Astrocyte of the spinal cord (primary cell): ENCODE measurements around the gene NUAK2.

ENCODE experiments used
- DNase-seq: peaks from one replicate; pipeline ENCODE4 v3.0.0; 2011; ENCODE audit warnings: low read depth, low spot score
- H3K4me3 ChIP-seq: 2 replicates; pipeline ENCODE4 v1.5.1; 2011; ENCODE audit warnings: low read depth, mild to moderate bottlenecking, low read length, moderate library complexity
- CTCF ChIP-seq: IDR thresholded peaks from 2 replicates; pipeline ENCODE4 v1.5.1; 2012; ENCODE audit warnings: low read depth, mild to moderate bottlenecking, low read length, inconsistent platforms
- in situ Hi-C: cut with HindIII; loops from 2 replicates; pipeline ENCODE4 v1.10.0; 2017; ENCODE audit warnings: low sequenced_read_pairs

Gene NUAK2

GRCh38 chr1:205256951-205257625 is 64.5 kb downstream of the NUAK2 start:
- no peak overlapping the region for H3K4me3 ChIP-seq
- in situ Hi-C loops, result no loop called here
- no peak for DNase-seq
- TF ChIP-seq CTCF, result no peak

GRCh38 chr1:205255941-205256780 is 65.4 kb downstream of the NUAK2 start:
- no peak overlapping the region for H3K4me3 ChIP-seq
- peak; percentile 80 for DNase-seq
- TF ChIP-seq CTCF, result peak; percentile 96
- in situ Hi-C loops, result no loop called here
